Neural progenitor cell (in vitro differentiated cells): ENCODE results near the gene RETN. TPM values are rescaled to one million over a fixed set of nuclear protein-coding genes. Genes with fewer than 3 reads are reported as not detected.

Experiments used
- DNase-seq: peaks from one replicate; pipeline ENCODE4 v3.0.0-alpha.2; 2016; ENCODE audit warnings: low spot score
- H2AFZ ChIP-seq: fragments of 200-600 bp; sonication (generic); replicated peaks from 2 replicates; pipeline ENCODE4 v1.6.1; 2016; ENCODE audit warnings: antibody characterized with exemption
- H3F3A ChIP-seq: fragments of 200-600 bp; sonication (generic); 2 replicates; pipeline ENCODE4 v1.6.1; 2016; ENCODE audit warnings: antibody characterized with exemption, low read depth
- H3K27ac ChIP-seq: fragments of 200-600 bp; sonication (generic); 2 replicates; pipeline ENCODE4 v1.5.1; 2016; ENCODE audit warnings: mild to moderate bottlenecking
- H3K27me3 ChIP-seq: fragments of 200-600 bp; sonication (generic); 2 replicates; pipeline ENCODE4 v1.6.1; 2016; ENCODE audit warnings: mild to moderate bottlenecking, moderate library complexity
- H3K36me3 ChIP-seq: fragments of 200-600 bp; sonication (generic); 2 replicates; pipeline ENCODE4 v1.5.1; 2016
- H3K4me1 ChIP-seq: fragments of 200-600 bp; sonication (generic); 2 replicates; pipeline ENCODE4 v1.6.1; 2016; ENCODE audit warnings: mixed run types
- H3K4me2 ChIP-seq: fragments of 200-600 bp; sonication (generic); 2 replicates; pipeline ENCODE4 v1.6.1; 2016
- H3K4me3 ChIP-seq: fragments of 200-600 bp; sonication (generic); 2 replicates; pipeline ENCODE4 v1.5.1; 2016
- H3K79me2 ChIP-seq: fragments of 200-600 bp; sonication (generic); 2 replicates; pipeline ENCODE4 v1.6.1; 2016; ENCODE audit warnings: low read depth
- H3K9ac ChIP-seq: fragments of 200-600 bp; sonication (generic); 2 replicates; pipeline ENCODE4 v1.6.1; 2016
- H3K9me3 ChIP-seq: fragments of 200-600 bp; sonication (generic); 2 replicates; pipeline ENCODE4 v1.5.1; 2016; ENCODE audit warnings: low read depth
- H4K20me1 ChIP-seq: fragments of 200-600 bp; sonication (generic); 2 replicates; pipeline ENCODE4 v1.6.1; 2016; ENCODE audit warnings: low read depth
- H3K27ac Mint-ChIP-seq: 3 replicates; pipeline ENCODE4 v1.8.0; 2021; ENCODE audit warnings: mixed read lengths
- H3K27me3 Mint-ChIP-seq: 2 replicates; pipeline ENCODE4 v1.8.0; 2022; ENCODE audit warnings: low read depth, mild to moderate bottlenecking, inconsistent platforms, moderate library complexity, mixed read lengths; ENCODE audit not compliant: insufficient read depth
- H3K36me3 Mint-ChIP-seq: 3 replicates; pipeline ENCODE4 v1.8.0; 2021; ENCODE audit warnings: mixed read lengths
- H3K4me1 Mint-ChIP-seq: 3 replicates; pipeline ENCODE4 v1.8.0; 2021; ENCODE audit warnings: mixed read lengths
- H3K4me3 Mint-ChIP-seq: 3 replicates; pipeline ENCODE4 v1.8.0; 2021; ENCODE audit warnings: mild to moderate bottlenecking, moderate library complexity, mixed read lengths
- H3K9me3 Mint-ChIP-seq: 3 replicates; pipeline ENCODE4 v1.8.0; 2020; ENCODE audit warnings: mixed read lengths
- EZH2 ChIP-seq: fragments of 200-600 bp; sonication (generic); IDR thresholded peaks from 2 replicates; pipeline ENCODE4 v1.6.1; 2017; ENCODE audit warnings: antibody characterized with exemption, mild to moderate bottlenecking, moderate library complexity
- EZH2phosphoT487 ChIP-seq: fragments of 200-600 bp; sonication (generic); IDR thresholded peaks from 2 replicates; pipeline ENCODE4 v1.6.1; 2017; ENCODE audit warnings: antibody characterized with exemption
- total RNA-seq: library from RNA; depleted of rRNA; stranded (reverse); fragments of >200 nt; gene quantifications from 2 replicates; pipeline ENCODE4 v1.2.3, GENCODE V29; 2015; ENCODE audit warnings: low replicate concordance
- TF ChIP-seq, protein P1 (sequence below): fragments of 200-600 bp; sonication (generic); IDR thresholded peaks from 2 replicates; pipeline ENCODE4 v1.5.1; 2017; ENCODE audit warnings: antibody characterized with exemption, mild to moderate bottlenecking

The RETN gene
- total RNA-seq, 1 donor from 2014 or later = not detected

DNA sequence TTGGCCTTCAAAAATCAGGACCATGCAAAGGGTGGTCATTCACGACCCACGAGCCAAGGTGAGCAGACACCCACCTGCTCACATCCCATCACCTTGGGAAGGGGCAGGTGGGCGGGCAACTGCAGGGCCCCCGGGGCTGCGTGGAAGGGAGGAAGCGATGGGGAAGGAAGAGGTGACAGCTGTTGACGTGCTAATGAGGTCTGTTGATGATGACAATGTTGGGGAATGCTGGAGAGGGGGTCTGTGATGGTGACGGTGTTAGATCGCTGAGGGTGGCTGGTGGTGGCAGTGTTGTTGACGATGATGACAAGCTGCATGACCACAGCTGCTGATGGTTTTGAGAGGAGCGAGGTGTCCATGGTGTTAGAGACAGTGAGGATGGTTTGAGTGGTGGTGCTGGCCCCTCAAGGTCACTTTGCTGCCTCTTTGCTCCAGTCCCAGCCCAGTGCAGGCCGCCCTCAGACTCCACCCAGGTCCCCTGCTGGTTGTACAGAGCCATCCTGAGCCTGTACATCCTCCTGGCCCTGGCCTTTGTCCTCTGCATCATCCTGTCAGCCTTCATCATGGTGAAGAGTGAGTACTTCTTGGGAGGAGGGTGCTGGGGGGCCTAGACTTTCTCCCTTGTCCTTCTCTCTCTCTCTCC lies 8.9 kb downstream of the RETN start:
- Histone ChIP-seq H2AFZ (no peak overlapping the region), H3F3A (no peaks in the 10 kb centered on the region), H3K4me3 (no peak overlapping the region), H4K20me1 (peaks cover 8% of the 10 kb centered on the region), H3K79me2 (peaks cover 14% of the 10 kb centered on the region), H3K4me1 (no peaks in the 10 kb centered on the region), H3K9me3 (no peaks in the 10 kb centered on the region), H3K4me2 (no peak overlapping the region), H3K27me3 (peaks cover 73% of the 10 kb centered on the region), H3K36me3 (no peaks in the 10 kb centered on the region), H3K27ac (no peak overlapping the region), H3K9ac (no peak overlapping the region)
- H3K27ac Mint-ChIP-seq = no peak overlapping the region
- peaks cover 2% of the 10 kb centered on the region for H3K9me3 Mint-ChIP-seq
- DNase-seq = no peak
- H3K4me3 Mint-ChIP-seq = no peak overlapping the region
- H3K36me3 Mint-ChIP-seq = peaks cover 1% of the 10 kb centered on the region
- H3K27me3 Mint-ChIP-seq = peaks cover 32% of the 10 kb centered on the region
- H3K4me1 Mint-ChIP-seq = peaks cover 13% of the 10 kb centered on the region
- TF ChIP-seq, protein P1, sequence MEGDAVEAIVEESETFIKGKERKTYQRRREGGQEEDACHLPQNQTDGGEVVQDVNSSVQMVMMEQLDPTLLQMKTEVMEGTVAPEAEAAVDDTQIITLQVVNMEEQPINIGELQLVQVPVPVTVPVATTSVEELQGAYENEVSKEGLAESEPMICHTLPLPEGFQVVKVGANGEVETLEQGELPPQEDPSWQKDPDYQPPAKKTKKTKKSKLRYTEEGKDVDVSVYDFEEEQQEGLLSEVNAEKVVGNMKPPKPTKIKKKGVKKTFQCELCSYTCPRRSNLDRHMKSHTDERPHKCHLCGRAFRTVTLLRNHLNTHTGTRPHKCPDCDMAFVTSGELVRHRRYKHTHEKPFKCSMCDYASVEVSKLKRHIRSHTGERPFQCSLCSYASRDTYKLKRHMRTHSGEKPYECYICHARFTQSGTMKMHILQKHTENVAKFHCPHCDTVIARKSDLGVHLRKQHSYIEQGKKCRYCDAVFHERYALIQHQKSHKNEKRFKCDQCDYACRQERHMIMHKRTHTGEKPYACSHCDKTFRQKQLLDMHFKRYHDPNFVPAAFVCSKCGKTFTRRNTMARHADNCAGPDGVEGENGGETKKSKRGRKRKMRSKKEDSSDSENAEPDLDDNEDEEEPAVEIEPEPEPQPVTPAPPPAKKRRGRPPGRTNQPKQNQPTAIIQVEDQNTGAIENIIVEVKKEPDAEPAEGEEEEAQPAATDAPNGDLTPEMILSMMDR = no peak
- TF ChIP-seq EZH2phosphoT487 (no peak), EZH2 (no peak)

DNA sequence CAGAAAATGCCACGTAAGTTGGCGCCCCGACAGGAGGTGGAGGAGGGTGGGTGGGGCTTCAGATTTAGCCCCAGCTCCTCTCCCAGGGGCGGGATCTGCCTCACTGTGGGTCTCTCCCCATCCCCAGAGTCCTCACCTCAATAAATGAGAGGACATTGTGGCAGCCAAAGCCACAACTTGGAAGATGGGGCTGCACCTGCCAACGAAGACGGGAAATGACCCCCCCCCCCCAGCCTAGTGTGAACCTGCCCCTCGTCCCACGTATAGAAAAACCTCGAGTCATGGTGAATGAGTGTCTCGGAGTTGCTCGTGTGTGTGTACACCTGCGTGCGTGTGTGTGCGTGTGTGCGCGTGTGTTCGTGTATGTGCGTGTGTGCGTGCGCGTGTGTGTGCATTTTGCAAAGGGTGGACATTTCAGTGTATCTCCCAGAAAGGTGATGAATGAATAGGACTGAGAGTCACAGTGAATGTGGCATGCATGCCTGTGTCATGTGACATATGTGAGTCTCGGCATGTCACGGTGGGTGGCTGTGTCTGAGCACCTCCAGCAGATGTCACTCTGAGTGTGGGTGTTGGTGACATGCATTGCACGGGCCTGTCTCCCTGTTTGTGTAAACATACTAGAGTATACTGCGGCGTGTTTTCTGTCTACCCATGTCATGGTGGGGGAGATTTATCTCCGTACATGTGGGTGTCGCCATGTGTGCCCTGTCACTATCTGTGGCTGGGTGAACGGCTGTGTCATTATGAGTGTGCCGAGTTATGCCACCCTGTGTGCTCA lies 10.3 kb downstream of the RETN start:
- Histone ChIP-seq H3K27ac (no peak overlapping the region), H3K4me1 (no peaks in the 10 kb centered on the region), H3K79me2 (peaks cover 14% of the 10 kb centered on the region), H3K9me3 (no peaks in the 10 kb centered on the region), H3K9ac (no peak overlapping the region), H3F3A (no peaks in the 10 kb centered on the region), H3K36me3 (no peaks in the 10 kb centered on the region), H3K4me2 (no peak overlapping the region), H3K27me3 (peaks cover 60% of the 10 kb centered on the region), H2AFZ (no peak overlapping the region), H4K20me1 (peaks cover 13% of the 10 kb centered on the region), H3K4me3 (no peak overlapping the region)
- Mint-ChIP-seq H3K36me3 (peaks cover 5% of the 10 kb centered on the region), H3K4me3 (peak overlapping the region; percentile 83), H3K27ac (peak overlapping the region; percentile 17), H3K9me3 (no peaks in the 10 kb centered on the region), H3K27me3 (peaks cover 28% of the 10 kb centered on the region), H3K4me1 (peaks cover 13% of the 10 kb centered on the region)
- TF ChIP-seq EZH2phosphoT487 (no peak), EZH2 (no peak)
- TF ChIP-seq, protein P1 = no peak
- DNase-seq = no peak

DNA sequence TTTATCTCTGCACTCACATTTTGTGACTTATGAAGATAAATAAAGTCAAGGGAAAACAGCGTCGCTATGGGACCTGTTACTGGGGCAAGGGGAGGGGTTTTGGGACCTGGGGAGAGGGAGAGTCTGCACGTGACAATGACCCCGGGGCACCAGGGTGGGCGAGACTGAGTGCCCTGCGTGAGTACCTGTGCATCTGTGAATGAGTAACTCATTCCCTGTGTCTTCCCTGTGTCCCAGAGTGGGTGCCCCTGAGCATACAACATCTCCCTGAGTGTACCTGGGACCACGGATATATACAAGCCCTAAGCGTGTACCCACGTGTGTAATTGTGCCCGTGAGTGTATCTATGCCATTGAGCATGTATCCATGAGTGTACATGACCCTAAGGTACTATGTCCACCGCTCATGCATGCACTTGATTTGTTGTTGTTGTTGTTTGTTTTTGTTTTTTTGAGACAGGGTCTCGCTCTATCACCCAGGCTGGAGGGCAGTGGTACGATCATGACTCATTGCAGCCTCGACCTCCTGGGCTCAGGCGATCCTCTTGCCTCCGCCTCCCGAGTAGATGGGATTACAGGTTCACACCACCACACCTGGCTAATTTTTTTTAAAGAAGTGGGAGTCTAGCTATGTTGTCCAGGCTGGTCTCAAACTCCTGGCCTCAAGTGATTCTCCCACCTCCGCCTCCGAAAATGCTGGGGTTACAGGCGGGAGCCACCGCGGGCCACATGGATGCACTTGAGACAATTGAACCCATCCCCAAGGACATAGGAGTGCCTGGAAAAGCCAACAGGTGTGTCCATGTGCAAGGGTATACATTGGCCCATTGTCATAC lies 11.1 kb downstream of the RETN start:
- Histone ChIP-seq H3K36me3 (no peaks in the 10 kb centered on the region), H3K9ac (no peak overlapping the region), H3F3A (no peaks in the 10 kb centered on the region), H2AFZ (peak overlapping the region; percentile 14), H3K79me2 (peaks cover 14% of the 10 kb centered on the region), H3K27me3 (peaks cover 52% of the 10 kb centered on the region), H3K4me1 (no peaks in the 10 kb centered on the region), H3K4me3 (peak overlapping the region; percentile 99), H4K20me1 (peaks cover 13% of the 10 kb centered on the region), H3K9me3 (no peaks in the 10 kb centered on the region), H3K4me2 (peak overlapping the region; percentile 19), H3K27ac (no peak overlapping the region)
- Mint-ChIP-seq H3K27me3 (peaks cover 26% of the 10 kb centered on the region), H3K36me3 (peaks cover 5% of the 10 kb centered on the region), H3K27ac (peak overlapping the region; percentile 17), H3K4me3 (peak overlapping the region; percentile 83), H3K4me1 (peaks cover 13% of the 10 kb centered on the region), H3K9me3 (no peaks in the 10 kb centered on the region)
- DNase-seq = no peak
- no peak for TF ChIP-seq EZH2phosphoT487
- TF ChIP-seq, protein P1 = no peak
- no peak for TF ChIP-seq EZH2
